Vagina (tissue), 2 donors: ENCODE data around the gene PHF10.

Experiments
- POLR2A ChIP-seq, 2 donors: fragments of 450-650 bp; IDR thresholded peaks; one replicate each; pipeline ENCODE4 v1.6.1; 2017; ENCODE audit warnings: antibody characterized with exemption in 2 of 2, mild to moderate bottlenecking in 2 of 2, moderate library complexity in 2 of 2
- POLR2AphosphoS5 ChIP-seq, 2 donors: sonication (generic); formaldehyde crosslinking; IDR thresholded peaks; one replicate each; pipeline ENCODE4 v1.9.0; 2017; ENCODE audit warnings: antibody characterized with exemption in 2 of 2, mild to moderate bottlenecking in 2 of 2, low read depth in 1 of 2; ENCODE audit not compliant: insufficient read depth in 1 of 2
- TF ChIP-seq, protein P1 (sequence below), 3 experiments: fragments of 450-650 bp in 2 of 3; fragments of 200-600 bp in 1 of 3; sonication (generic) in 1 of 3; IDR thresholded peaks; one replicate each; pipeline ENCODE4 v1.5.1; 2017 to 2019; ENCODE audit warnings: antibody characterized with exemption in 3 of 3, mild to moderate bottlenecking in 2 of 3, moderate library complexity in 2 of 3

- TF ChIP-seq, protein P1, sequence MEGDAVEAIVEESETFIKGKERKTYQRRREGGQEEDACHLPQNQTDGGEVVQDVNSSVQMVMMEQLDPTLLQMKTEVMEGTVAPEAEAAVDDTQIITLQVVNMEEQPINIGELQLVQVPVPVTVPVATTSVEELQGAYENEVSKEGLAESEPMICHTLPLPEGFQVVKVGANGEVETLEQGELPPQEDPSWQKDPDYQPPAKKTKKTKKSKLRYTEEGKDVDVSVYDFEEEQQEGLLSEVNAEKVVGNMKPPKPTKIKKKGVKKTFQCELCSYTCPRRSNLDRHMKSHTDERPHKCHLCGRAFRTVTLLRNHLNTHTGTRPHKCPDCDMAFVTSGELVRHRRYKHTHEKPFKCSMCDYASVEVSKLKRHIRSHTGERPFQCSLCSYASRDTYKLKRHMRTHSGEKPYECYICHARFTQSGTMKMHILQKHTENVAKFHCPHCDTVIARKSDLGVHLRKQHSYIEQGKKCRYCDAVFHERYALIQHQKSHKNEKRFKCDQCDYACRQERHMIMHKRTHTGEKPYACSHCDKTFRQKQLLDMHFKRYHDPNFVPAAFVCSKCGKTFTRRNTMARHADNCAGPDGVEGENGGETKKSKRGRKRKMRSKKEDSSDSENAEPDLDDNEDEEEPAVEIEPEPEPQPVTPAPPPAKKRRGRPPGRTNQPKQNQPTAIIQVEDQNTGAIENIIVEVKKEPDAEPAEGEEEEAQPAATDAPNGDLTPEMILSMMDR (IDR thresholded peaks at IDR 0.05) = no peak
- TF ChIP-seq POLR2A (IDR thresholded peaks at IDR 0.05) (no peak), POLR2AphosphoS5 (IDR thresholded peaks at IDR 0.05; ENCODE audit: insufficient read depth in 1 of 2, low read depth in 1 of 2) (no peak)
Observed at GRCh38 chr6:169665289-169665688, 59.0 kb downstream of the PHF10 start.
